Panc1 (cell line): Measurements from ENCODE around the gene CWC27. TPM values are rescaled to one million over a fixed set of nuclear protein-coding genes. Genes with fewer than 3 reads are reported as not detected.
"Not testable (repeated sequence)": the region's sequence is repeated elsewhere in the genome, so short reads cannot be mapped to it uniquely, and the experiment has no call there.

Experiments
- ATAC-seq: fragments of 200-7000 bp; cut with Tn5 transposase; 2 replicates; pipeline ENCODE4 v1.9.1; 2020; ENCODE audit warnings: mild to moderate bottlenecking, moderate library complexity
- BruUV-seq: library from RNA; stranded (reverse); fragments of 400-500 nt; replicated peaks from 2 replicates; lab custom pipeline; 2021; lab: Mats Ljungman, UMichigan
- CTCF ChIA-PET: fragments of 300-600 bp; sonication (Branson Sonifier 250); formaldehyde crosslinking; loops from one replicate; lab custom pipeline; 2022; ENCODE audit warnings: antibody characterized with exemption; lab: Charles Lee
- POLR2A ChIA-PET: fragments of 300-600 bp; sonication (Branson Sonifier 250); formaldehyde crosslinking; loops from one replicate; lab custom pipeline; 2022; ENCODE audit warnings: antibody characterized with exemption; lab: Charles Lee
- DNase-seq: peaks from one replicate; pipeline ENCODE4 v3.0.0-alpha.2; 2010; ENCODE audit warnings: low read depth, low spot score
- H3K27ac ChIP-seq: 2 replicates; pipeline ENCODE4 v1.5.1; 2011; ENCODE audit warnings: mild to moderate bottlenecking, low read length, inconsistent platforms
- H3K27me3 ChIP-seq: fragments of 200-500 bp; sonication (Bioruptor generic); 2 replicates; pipeline ENCODE4 v1.6.0; 2014; ENCODE audit warnings: low read length, inconsistent platforms; ENCODE audit not compliant: control insufficient read depth, insufficient read depth
- H3K36me3 ChIP-seq: fragments of 200-500 bp; sonication (Bioruptor generic); 2 replicates; pipeline ENCODE4 v1.5.1; 2014; ENCODE audit warnings: inconsistent platforms, mild to moderate bottlenecking, low read length, moderate library complexity; ENCODE audit not compliant: control insufficient read depth, insufficient read depth
- H3K4me1 ChIP-seq: 2 replicates; pipeline ENCODE4 v1.5.1; 2011; ENCODE audit warnings: inconsistent platforms, mild to moderate bottlenecking, low read length, moderate library complexity; ENCODE audit not compliant: control insufficient read depth, insufficient read depth
- H3K4me3 ChIP-seq, 2 experiments: 2 replicates each; pipeline ENCODE4 v1.5.1; 2011 to 2012; ENCODE audit warnings: low read depth in 2 of 2, low read length in 2 of 2, mild to moderate bottlenecking in 2 of 2, inconsistent platforms in 1 of 2, moderate library complexity in 1 of 2
- H3K9me3 ChIP-seq: fragments of 200-500 bp; sonication (Bioruptor generic); 2 replicates; pipeline ENCODE4 v1.5.1; 2014; ENCODE audit warnings: low read depth, mild to moderate bottlenecking, inconsistent platforms, low read length, moderate library complexity; ENCODE audit not compliant: control insufficient read depth, insufficient read depth
- CTCF ChIP-seq: fragments of 450-650 bp; IDR thresholded peaks from 2 replicates; pipeline ENCODE4 v1.5.1; 2017; ENCODE audit warnings: mild to moderate bottlenecking
- POLR2AphosphoS5 ChIP-seq: IDR thresholded peaks from 2 replicates; pipeline ENCODE4 v1.6.1; 2012; ENCODE audit warnings: mild to moderate bottlenecking, low read depth, low read length, moderate library complexity
- REST ChIP-seq, 2 experiments: IDR thresholded peaks; 2 replicates each; pipeline ENCODE4 v1.6.1; 2011 to 2012; ENCODE audit warnings: low read depth in 2 of 2, control low read depth in 1 of 2, low read length in 1 of 2, mild to moderate bottlenecking in 1 of 2, moderate library complexity in 1 of 2; ENCODE audit not compliant: insufficient read depth in 1 of 2
- SIN3A ChIP-seq: IDR thresholded peaks from 2 replicates; pipeline ENCODE4 v1.6.1; 2012; ENCODE audit warnings: low read depth, mild to moderate bottlenecking, low read length, moderate library complexity, borderline replicate concordance; ENCODE audit not compliant: insufficient read depth
- TCF7L2 ChIP-seq: IDR thresholded peaks from 2 replicates; pipeline ENCODE4 v1.6.1; 2011; ENCODE audit warnings: mild to moderate bottlenecking, low read depth, low read length, inconsistent platforms
- in situ Hi-C: cut with HindIII; loops from 2 replicates; pipeline ENCODE4 v1.10.0; 2016; ENCODE audit warnings: low sequenced_read_pairs, low pct_unique_long_range_greater_than_20kb
- intact Hi-C: fragments of 100-400 bp; cut with micrococcal nuclease; formaldehyde crosslinking; loops from one replicate; pipeline ENCODE4 v1.10.0; 2022; ENCODE audit not compliant: unreplicated experiment
- total RNA-seq: library from RNA; stranded (reverse); gene quantifications from one replicate; pipeline ENCODE4 v1.2.1, GENCODE V29; 2021; ENCODE audit not compliant: unreplicated experiment

The CWC27 gene
- total RNA-seq, 1 experiment from 2014 or later = 19.7 TPM

DNA sequence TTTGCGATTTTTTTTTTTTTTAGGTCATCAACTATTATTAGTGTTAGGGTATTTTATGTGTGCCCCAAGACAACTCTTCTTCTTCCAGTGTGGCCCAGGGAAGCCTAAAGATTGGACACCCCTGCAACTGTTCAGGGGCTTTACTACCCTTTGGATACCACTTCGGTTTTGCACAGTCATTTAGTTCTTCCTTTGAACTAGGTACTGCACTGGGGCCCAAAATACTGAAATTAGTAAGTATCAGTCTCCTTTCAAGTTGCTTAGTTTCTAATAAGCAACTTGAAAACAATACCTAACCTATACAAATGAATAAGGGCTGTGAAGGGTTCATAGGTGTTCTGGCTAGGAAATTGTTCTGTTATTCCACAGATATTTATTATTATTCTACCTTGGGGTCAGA is 45.3 kb downstream of the CWC27 start:
- Histone ChIP-seq H3K27ac (no peak overlapping the region), H3K4me3 (no peak overlapping the region), H3K27me3 (no peaks in the 10 kb centered on the region), H3K36me3 (no peaks in the 10 kb centered on the region), H3K4me1 (no peaks in the 10 kb centered on the region), H3K9me3 (no peaks in the 10 kb centered on the region)
- ATAC-seq (no peak), DNase-seq (no peak)
- ChIA-PET POLR2A (interaction anchor here (0.7 kb wide), 1 partner anchor 542 kb away, joined by 4 read pairs; no protein-coding TSS in a partner anchor), CTCF (no interaction called here)
- BruUV-seq = no TSS peak
- in situ Hi-C loops = no loop called here
- intact Hi-C loops = no loop called here
- TF ChIP-seq SIN3A = no peak
- no peak for TF ChIP-seq POLR2AphosphoS5
- no peak for TF ChIP-seq REST (IDR thresholded peaks at IDR 0.05; ENCODE audit: insufficient read depth in 1 of 2, low read depth in 2 of 2, low read length in 1 of 2)

DNA sequence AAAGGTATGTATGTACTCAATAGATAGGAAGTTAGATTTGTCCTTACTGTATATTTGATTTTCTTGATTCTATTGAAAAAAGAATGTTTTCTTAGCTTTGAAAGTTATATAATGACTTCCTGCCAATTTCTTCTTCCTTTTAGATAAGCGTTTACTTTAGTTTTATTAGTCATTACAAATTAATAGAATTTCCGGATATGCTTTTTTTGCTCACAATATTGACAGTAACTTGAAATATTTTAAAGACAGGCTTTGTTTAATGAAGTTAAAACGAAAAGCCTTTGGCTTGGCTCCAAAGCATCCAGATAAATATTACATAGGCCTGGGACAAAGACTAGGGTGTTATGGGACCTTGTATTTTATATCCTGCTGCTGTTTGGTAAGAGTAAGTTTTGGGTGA is 49.5 kb downstream of the CWC27 start:
- ATAC-seq (no peak), DNase-seq (no peak)
- ChIA-PET POLR2A (no interaction called here), CTCF (no interaction called here)
- Histone ChIP-seq H3K9me3 (no peaks in the 10 kb centered on the region), H3K36me3 (no peaks in the 10 kb centered on the region), H3K27ac (no peak overlapping the region), H3K4me3 (no peak overlapping the region), H3K27me3 (no peaks in the 10 kb centered on the region), H3K4me1 (no peaks in the 10 kb centered on the region)
- intact Hi-C loops = no loop called here
- in situ Hi-C loops = no loop called here
- BruUV-seq = no TSS peak
- TF ChIP-seq POLR2AphosphoS5 (no peak), REST (IDR thresholded peaks at IDR 0.05; ENCODE audit: insufficient read depth in 1 of 2, low read depth in 2 of 2, low read length in 1 of 2) (no peak), TCF7L2 (no peak), CTCF (no peak), SIN3A (no peak)

DNA sequence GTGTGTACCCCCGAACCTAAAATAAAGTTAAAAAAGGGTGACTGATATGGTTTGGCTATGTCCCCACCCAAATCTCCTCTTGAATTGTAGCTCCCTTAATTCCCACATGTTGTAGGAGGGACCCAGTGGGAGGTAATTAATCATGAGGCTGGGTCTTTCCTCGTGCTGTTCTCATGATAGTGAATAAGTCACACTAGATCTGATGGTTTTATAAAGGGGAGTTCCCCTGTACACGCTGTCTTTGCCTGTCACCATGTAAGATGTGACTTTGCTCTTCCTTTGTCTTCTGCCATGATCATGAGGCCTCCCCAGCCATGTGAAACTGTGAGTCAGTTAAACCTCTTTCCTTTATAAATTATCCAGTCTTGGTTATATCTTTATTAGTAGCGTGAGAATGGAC is 50.6 kb downstream of the CWC27 start:
- CTCF ChIA-PET, in situ Hi-C loops, H3K27ac ChIP-seq, DNase-seq, H3K27me3 ChIP-seq, H3K4me3 ChIP-seq, ATAC-seq, H3K9me3 ChIP-seq, POLR2A ChIA-PET, H3K36me3 ChIP-seq, H3K4me1 ChIP-seq, intact Hi-C loops, BruUV-seq: not testable (repeated sequence)
